GM21447 (cell line): ENCODE results near the gene SEMA5A.

Source experiments
- ATAC-seq: cut with Tn5 transposase; IDR thresholded peaks from one replicate; pipeline ENCODE4 v1.9.1; 2021; ENCODE audit not compliant: unreplicated experiment

Gene SEMA5A

DNA sequence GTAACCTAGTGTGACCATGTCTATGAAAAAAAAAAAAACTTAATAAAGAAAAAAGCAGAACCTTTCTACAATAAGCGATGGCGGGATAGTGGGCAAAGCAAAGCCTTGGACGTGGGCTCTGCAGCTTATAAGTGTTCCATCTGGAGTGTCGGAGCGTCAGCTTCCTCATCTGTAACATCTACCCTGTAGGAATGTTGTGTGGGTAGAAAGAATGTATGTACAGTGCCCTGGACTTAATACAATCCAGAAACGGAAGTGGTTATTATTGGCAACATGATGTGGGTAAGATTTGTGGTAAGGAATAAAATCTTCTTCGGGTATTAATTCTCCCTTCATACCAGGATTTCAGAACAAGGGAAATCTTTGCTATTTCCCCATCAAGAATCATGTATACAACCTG is 66.5 kb downstream of the SEMA5A start:
- no peak for ATAC-seq

DNA sequence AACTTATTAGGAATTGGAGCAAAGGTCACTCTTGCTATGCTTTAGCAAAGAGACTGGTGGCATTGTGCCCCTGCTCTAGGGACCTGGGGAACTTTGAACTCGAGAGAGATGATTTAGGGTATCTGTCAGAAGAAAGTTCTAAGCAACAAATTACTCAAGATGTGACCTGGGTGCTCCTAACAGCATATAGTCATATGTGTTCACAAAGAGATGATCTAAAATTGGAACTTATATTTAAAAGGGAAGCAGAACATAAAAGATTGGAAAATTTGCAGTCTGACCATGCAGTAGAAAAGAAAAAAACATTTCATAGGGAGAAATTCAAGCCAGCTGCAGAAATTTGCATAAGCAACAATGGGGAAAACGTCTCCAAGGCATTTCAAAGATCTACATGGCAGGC is 68.3 kb downstream of the SEMA5A start:
- no peak for ATAC-seq

DNA sequence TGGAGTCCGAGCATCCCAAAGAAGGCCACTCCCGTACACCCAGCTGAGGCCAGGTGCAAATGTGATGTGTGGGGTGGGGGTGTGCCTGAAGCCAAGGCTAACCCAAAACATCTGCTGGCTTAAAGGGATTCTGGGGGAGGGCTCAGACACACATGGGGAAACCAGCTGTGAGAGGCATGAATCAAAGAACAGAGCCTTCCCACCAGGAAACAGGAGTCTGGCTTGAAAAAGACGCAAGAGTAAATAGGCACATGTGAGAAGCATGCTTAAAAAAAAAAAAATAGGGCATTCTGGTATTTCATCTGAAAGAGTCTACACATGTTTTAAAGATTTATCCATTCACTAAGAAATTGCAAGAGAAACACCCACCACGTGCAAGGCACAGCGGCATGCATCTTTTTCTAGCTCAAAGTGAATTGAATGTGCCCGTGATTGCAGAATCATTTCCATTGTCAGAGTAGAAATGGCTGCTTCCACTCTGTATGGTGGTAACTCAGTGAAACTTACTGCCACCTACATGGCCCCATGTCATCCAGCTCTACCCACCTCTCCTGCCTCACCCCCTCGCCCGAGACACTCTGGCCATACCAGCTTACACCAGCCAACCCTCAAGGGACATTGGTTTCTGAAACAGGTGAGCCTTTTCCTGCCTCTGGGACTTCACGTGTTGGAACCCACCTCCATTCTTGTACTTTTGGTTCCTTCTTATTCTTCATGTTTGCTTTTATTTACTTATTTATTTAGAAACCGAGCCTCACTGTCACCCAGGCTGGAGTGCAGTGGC is 71.5 kb downstream of the SEMA5A start:
- no peak for ATAC-seq

GRCh38 chr5:9473624-9474023 is 72.3 kb downstream of the SEMA5A start:
- no peak for ATAC-seq

DNA sequence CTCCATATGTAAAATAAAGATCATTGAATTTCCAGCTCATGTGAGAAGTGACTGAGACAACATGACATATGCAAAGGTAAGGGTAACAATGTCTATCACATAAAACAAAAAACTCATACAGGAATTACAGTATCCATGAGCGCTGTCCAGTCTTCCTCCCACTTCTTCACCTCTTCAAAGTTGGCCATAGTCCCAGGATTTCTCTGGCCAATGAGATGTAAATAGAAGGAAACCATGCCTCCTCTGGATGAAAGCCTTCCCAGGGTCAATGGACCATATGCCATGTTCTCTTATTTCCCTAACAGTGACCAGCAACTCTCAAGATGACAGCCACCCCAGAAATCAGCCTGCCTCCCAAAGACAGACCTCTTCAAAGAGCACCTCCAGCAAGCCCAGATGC is 75.5 kb downstream of the SEMA5A start:
- no peak for ATAC-seq

- ATAC-seq = no peak
Observed at GRCh38 chr5:9468060-9468388, 77.9 kb downstream of the SEMA5A start.

- ATAC-seq = no peak
Observed at GRCh38 chr5:9467199-9468059, 78.4 kb downstream of the SEMA5A start.

- no peak for ATAC-seq
Observed at GRCh38 chr5:9466697-9467096, 79.2 kb downstream of the SEMA5A start.

GRCh38 chr5:9464478-9464877 is 81.4 kb downstream of the SEMA5A start:
- ATAC-seq = no peak

DNA sequence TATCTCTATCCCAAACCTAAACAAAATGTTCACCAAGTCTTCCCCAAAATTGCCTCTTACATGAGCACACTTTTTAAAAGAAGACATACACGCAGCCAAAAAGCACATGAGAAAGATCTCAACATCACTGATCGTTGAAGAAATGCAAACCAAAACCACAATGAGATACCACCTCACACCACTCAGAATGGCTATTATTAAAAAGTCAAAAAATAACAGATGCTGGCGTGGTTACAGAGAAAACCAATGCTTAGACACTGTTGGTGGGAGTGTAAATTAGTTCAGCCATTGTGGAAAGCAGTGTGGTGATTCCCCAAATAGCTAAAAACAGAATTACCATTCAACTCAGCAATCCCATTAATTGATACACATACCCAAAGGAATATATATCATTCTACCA is 83.8 kb downstream of the SEMA5A start:
- no peak for ATAC-seq

- no peak for ATAC-seq
Observed at GRCh38 chr5:9460885-9461645, 84.8 kb downstream of the SEMA5A start.

GRCh38 chr5:9456435-9457042 is 89.3 kb downstream of the SEMA5A start:
- no peak for ATAC-seq

DNA sequence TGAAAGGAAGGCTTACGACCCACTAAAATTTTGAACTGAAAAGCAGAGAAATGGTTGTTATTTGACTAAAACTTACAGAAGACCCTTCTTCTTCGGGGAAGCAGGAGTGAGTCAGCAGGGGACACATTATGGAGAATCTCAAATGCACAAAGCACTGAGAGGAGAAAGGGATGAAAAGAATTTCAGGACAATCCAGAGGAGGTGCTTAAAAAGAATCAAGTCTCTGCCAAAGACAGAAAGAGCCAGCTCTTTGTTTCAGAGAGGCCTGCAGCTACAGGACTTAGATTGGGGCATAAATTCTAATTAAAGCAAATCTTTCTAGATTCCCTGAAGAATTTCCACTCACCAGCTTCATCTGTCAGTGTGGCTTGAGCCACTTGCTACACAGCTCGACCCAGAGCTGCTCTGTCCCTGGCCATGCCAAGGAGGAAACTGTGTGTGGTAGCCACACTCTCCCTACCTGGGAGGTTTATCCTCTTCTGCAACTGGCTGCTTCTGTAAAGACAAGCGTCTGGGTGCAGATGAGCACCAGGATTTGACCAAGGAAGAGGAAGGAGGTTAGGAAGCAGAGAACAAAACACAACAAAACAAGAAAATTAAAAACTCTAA is 89.9 kb downstream of the SEMA5A start:
- no peak for ATAC-seq

- ATAC-seq = no peak
Observed at GRCh38 chr5:9454491-9454890, 91.4 kb downstream of the SEMA5A start.

- no peak for ATAC-seq
Observed at GRCh38 chr5:9454012-9454481, 91.8 kb downstream of the SEMA5A start.

GRCh38 chr5:9453480-9454011 is 92.3 kb downstream of the SEMA5A start:
- no peak for ATAC-seq

GRCh38 chr5:9452181-9452580 is 93.7 kb downstream of the SEMA5A start:
- no peak for ATAC-seq

DNA sequence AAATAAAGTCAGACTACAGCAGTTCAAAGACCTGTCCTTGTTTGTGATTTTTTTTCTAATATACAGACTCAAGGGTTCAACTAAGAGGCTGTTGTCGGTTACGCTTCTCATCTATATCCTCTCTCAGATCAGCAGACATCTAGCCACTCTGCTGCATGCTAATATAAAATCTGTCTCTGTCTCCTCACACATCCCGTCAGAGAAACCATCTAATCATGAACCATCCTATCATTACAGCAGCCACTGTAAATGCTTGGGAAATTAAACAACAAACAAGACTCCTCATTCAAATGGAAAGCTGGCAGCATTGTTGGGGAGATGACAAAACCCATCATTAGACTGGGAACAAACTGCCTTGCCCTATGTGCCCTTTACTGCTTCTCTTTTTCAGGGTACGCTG is 94.8 kb downstream of the SEMA5A start:
- no peak for ATAC-seq

DNA sequence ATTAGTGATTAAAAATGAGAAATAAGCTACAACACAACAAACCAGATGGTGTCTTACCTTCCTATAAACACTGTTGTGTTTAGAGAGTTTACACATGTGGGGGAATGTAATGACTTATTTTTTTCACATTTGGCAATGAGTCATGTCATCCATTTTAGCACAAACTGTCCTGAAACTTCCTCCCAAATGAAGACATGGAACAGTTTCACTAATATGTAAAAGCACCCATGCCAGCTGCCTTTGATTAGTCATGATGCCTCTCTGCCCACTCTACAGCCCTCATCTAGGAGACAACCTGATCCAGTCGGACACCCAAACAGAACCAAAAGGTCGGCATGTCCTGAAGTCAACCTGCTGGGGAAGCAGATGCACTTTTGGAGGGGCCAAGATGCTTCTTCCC is 98.2 kb downstream of the SEMA5A start:
- ATAC-seq = no peak

GRCh38 chr5:9445826-9446388 is 100.0 kb downstream of the SEMA5A start:
- no peak for ATAC-seq
